Measurements from ENCODE around the gene SMYD2. TPM values are rescaled to one million over a fixed set of nuclear protein-coding genes. Genes with fewer than 3 reads are reported as not detected.
A peak's percentile ranks its signal among the peaks of the same experiment; 100 is the strongest.

The SMYD2 gene
- total and polyA plus RNA-seq, 2 of the 8 experiments (the other 6 are each of a cell fraction or from before 2014, with no cell fraction given): 3.0 to 5.2 TPM

DNA sequence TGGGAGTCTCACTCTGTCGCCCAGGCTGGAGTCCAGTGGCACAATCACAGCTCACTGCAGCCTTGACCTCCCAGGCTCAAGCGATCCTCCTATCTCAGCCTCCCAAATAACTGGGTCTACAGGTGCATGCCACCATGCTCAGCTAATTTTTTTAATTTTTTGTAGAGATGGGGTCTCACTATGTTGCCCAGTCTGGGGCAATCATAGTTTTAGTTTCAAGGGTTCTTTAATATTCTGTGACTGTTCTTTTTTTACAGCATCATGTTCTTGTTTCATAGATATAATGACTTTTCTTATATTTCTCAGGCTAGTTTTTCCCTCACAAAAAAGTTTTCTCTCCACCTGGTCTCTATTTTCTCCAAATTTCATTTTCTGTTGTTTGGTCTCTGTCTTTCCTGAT is 25.4 kb upstream of the SMYD2 start:
- no peak overlapping the region for H3K27ac ChIP-seq (ENCODE audit: low read depth, low read length)
- no peak overlapping the region for H2AK5ac ChIP-seq (ENCODE audit: low read depth, low read length)
- ChIA-PET POLR2A (ENCODE audit: partially characterized antibody) (no interaction called here), CTCF (ENCODE audit: partially characterized antibody) (interaction anchor here (1.5 to 17.1 kb wide), 4 partner anchors 14 to 77 kb away, joined by 4 to 610 read pairs (median 103); no protein-coding TSS in a partner anchor)
- 0 out of 7 replicates have a peak, but pooled peaks cover 0 to 1% (median 0%) of the 10 kb centered on the region in 4 experiments for H3K27me3 ChIP-seq (replicated peaks in 1 of 4; ENCODE audit: control insufficient read depth in 3 of 4, extremely low read depth in 1 of 4, insufficient read depth in 3 of 4, low read length in 3 of 4)
- DNase-seq (ENCODE audit: low read depth in 1 of 2, low spot score in 2 of 2) (no peak), FAIRE-seq (no peak)
- no peak overlapping the region for H2BK5ac ChIP-seq (ENCODE audit: low read depth, low read length)
- 88% methylated on average over 2 of the region's 2 CpGs; no CpG with 5 or more reads in 1 of the 2 experiments for WGBS, 2 experiments (ENCODE audit: extremely low coverage in 1 of 2, insufficient coverage in 1 of 2, insufficient read length in 1 of 2, insufficient replicate concordance in 2 of 2, low coverage in 1 of 2, low lambda C conversion rate in 2 of 2, missing lambda C conversion rate in 1 of 2)
- H4K8ac ChIP-seq (ENCODE audit: extremely low read depth, insufficient read depth, low read length): no peak overlapping the region
- no peak overlapping the region for H2BK12ac ChIP-seq (ENCODE audit: low read depth, low read length)
- H4K20me1 ChIP-seq (replicated peaks in 1 of 2; ENCODE audit: control insufficient read depth in 1 of 2, insufficient read depth in 2 of 2, low read length in 2 of 2): no peaks in the 10 kb centered on the region
- no peaks in the 10 kb centered on the region for H3K36me3 ChIP-seq (ENCODE audit: control insufficient read depth in 2 of 4, insufficient read depth in 4 of 4, low read length in 3 of 4)
- H3K18ac ChIP-seq (ENCODE audit: extremely low read depth, low read length): no peak overlapping the region
- H2BK15ac ChIP-seq (ENCODE audit: low read length): no peak overlapping the region
- H3K23ac ChIP-seq (ENCODE audit: insufficient read length): no peak overlapping the region
- no peak overlapping the region for H3K14ac ChIP-seq (ENCODE audit: insufficient read length)
- no peaks in the 10 kb centered on the region for H3K9me3 ChIP-seq (ENCODE audit: insufficient read depth in 2 of 2, low read depth in 1 of 2, low read length in 1 of 2)
- no peak overlapping the region for H3K56ac ChIP-seq (replicated peaks; ENCODE audit: insufficient read length, low read depth, low read length)
- no peaks in the 10 kb centered on the region for H3K79me2 ChIP-seq (ENCODE audit: control insufficient read depth in 1 of 2, insufficient read depth in 2 of 2, low read length in 2 of 2)
- no peak overlapping the region for H3K4me2 ChIP-seq (ENCODE audit: insufficient read depth in 1 of 2, low read depth in 2 of 2, low read length in 2 of 2)
- H4K5ac ChIP-seq (ENCODE audit: insufficient read length, low read depth, low read length): no peak overlapping the region
- no peak overlapping the region for H4K91ac ChIP-seq (replicated peaks; ENCODE audit: insufficient read length, low read length)
- H3K4me3 ChIP-seq (ENCODE audit: extremely low read depth in 1 of 4, insufficient read depth in 2 of 4, low read depth in 3 of 4, low read length in 4 of 4): no peak overlapping the region
- H3K23me2 ChIP-seq (ENCODE audit: low read depth, low read length): no peaks in the 10 kb centered on the region
- no peak overlapping the region for H3K4ac ChIP-seq (replicated peaks; ENCODE audit: insufficient read length, low read depth, low read length)
- no peak for TF ChIP-seq RFX5 (IDR thresholded peaks at IDR 0.05; ENCODE audit: borderline replicate concordance, low read depth, low read length)
- no peak for TF ChIP-seq SUZ12 (IDR thresholded peaks at IDR 0.05; ENCODE audit: low read length)
- TF ChIP-seq KDM1A (IDR thresholded peaks at IDR 0.05; ENCODE audit: borderline replicate concordance, low read length): peak; percentile 59
- no peak for TF ChIP-seq CTCF (IDR thresholded peaks at IDR 0.05; ENCODE audit: control extremely low read depth in 1 of 3, insufficient read depth in 1 of 3, low read depth in 1 of 3, low read length in 3 of 3)
- no peaks in the 10 kb centered on the region for H3K79me1 ChIP-seq (ENCODE audit: low read depth, low read length)
- H2AFZ ChIP-seq (ENCODE audit: low read length): no peak overlapping the region
- no peak overlapping the region for H3K9ac ChIP-seq (replicated peaks in 1 of 4; ENCODE audit: extremely low read depth in 1 of 4, low read depth in 3 of 4, low read length in 3 of 4)
- no peak overlapping the region for H2BK120ac ChIP-seq (replicated peaks; ENCODE audit: low read depth, low read length)
- no peak overlapping the region for H2BK20ac ChIP-seq (ENCODE audit: low read length)
- peaks cover 0 to 3% (median 0%) of the 10 kb centered on the region in 4 experiments; a peak in 1 of 7 replicates for H3K4me1 ChIP-seq (replicated peaks in 1 of 4; ENCODE audit: control insufficient read depth in 3 of 4, insufficient read depth in 4 of 4, low read length in 3 of 4)

All from H1 (cell line).